Measurements from ENCODE around the gene GPC5.

Gene GPC5

DNA sequence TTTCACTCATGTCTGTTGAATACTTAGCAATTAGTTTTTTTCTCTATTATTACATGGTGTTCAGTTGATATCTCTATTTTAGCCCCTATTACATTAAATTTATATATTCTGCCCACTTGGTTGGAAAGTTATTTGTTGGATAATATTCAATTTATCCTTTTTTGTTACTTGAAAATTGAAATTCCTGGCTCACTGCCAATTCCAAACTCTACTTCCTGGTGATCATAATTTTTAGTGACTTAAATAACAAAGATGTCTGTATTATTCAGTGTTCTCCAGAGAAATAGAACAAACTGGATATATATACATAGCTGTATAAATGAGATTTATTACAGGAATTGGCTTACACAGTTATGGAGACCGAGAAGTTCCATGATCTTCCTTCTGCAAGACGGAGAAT is 93.6 kb downstream of the GPC5 start (continued):
- TF ChIP-seq ZNF830 (tag by site-specific recombination; IDR thresholded peaks at IDR 0.05; ENCODE audit: low read depth) (no peak), HOXA7 (CRISPR knock-in tag; IDR thresholded peaks at IDR 0.05; ENCODE audit: borderline replicate concordance) (no peak), YY2 (tag by site-specific recombination; IDR thresholded peaks at IDR 0.05) (no peak), ZNF510 (tag by site-specific recombination; IDR thresholded peaks at IDR 0.05; ENCODE audit: insufficient replicate concordance) (no peak), ZNF394 (tag by site-specific recombination; IDR thresholded peaks at IDR 0.05; ENCODE audit: borderline replicate concordance) (no peak), ZNF629 (tag by site-specific recombination; IDR thresholded peaks at IDR 0.05) (no peak)
- TF ChIP-seq, protein P1, sequence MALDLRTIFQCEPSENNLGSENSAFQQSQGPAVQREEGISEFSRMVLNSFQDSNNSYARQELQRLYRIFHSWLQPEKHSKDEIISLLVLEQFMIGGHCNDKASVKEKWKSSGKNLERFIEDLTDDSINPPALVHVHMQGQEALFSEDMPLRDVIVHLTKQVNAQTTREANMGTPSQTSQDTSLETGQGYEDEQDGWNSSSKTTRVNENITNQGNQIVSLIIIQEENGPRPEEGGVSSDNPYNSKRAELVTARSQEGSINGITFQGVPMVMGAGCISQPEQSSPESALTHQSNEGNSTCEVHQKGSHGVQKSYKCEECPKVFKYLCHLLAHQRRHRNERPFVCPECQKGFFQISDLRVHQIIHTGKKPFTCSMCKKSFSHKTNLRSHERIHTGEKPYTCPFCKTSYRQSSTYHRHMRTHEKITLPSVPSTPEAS (tag by site-specific recombination; IDR thresholded peaks at IDR 0.05) = no peak
- TF ChIP-seq, protein P2, sequence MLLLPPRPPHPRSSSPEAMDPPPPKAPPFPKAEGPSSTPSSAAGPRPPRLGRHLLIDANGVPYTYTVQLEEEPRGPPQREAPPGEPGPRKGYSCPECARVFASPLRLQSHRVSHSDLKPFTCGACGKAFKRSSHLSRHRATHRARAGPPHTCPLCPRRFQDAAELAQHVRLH (tag by site-specific recombination; IDR thresholded peaks at IDR 0.05) = no peak

- CTCF ChIA-PET = no interaction called here
- no peaks in the 10 kb centered on the region for H3K9me3 ChIP-seq (ENCODE audit: control insufficient read depth, insufficient read depth, low read depth, low read length)
These were observed 95.0 kb downstream of the GPC5 start for GRCh38 chr13:91493442-91493841.

More at GRCh38 chr13:91493442-91493841, 95.0 kb downstream of the GPC5 start:
- H3K4me3 ChIP-seq (ENCODE audit: low read depth, low read length) = no peak overlapping the region
- H3K36me3 ChIP-seq (ENCODE audit: control insufficient read depth in 2 of 2, insufficient read depth in 1 of 2, low read length in 2 of 2) = no peaks in the 10 kb centered on the region
- POLR2A ChIA-PET = no interaction called here
- no peak overlapping the region for H3K27ac ChIP-seq (ENCODE audit: extremely low read depth, low read depth, low read length)
- TF ChIP-seq ZNF658 (tag by site-specific recombination; IDR thresholded peaks at IDR 0.05) (no peak), KLF7 (tag by site-specific recombination; IDR thresholded peaks at IDR 0.05; ENCODE audit: borderline replicate concordance) (no peak), ZNF132 (tag by site-specific recombination; IDR thresholded peaks at IDR 0.05; ENCODE audit: borderline replicate concordance) (no peak), ZNF596 (tag by site-specific recombination; IDR thresholded peaks at IDR 0.05) (no peak), CTCF (tag by site-specific recombination; IDR thresholded peaks at IDR 0.05) (no peak), HIC1 (tag by site-specific recombination; IDR thresholded peaks at IDR 0.05) (no peak), ZNF23 (tag by site-specific recombination; IDR thresholded peaks at IDR 0.05; ENCODE audit: borderline replicate concordance) (no peak), ZNF148 (tag by site-specific recombination; IDR thresholded peaks at IDR 0.05; ENCODE audit: borderline replicate concordance) (no peak), ZNF585B (tag by site-specific recombination; IDR thresholded peaks at IDR 0.05) (no peak), KLF10 (tag by site-specific recombination; IDR thresholded peaks at IDR 0.05) (no peak), ZFP41 (tag by site-specific recombination; IDR thresholded peaks at IDR 0.05; ENCODE audit: borderline replicate concordance) (no peak), ZNF560 (tag by site-specific recombination; IDR thresholded peaks at IDR 0.05; ENCODE audit: borderline replicate concordance) (no peak), BCL6B (tag by site-specific recombination; IDR thresholded peaks at IDR 0.05) (no peak)
- no peaks in the 10 kb centered on the region for H3K4me1 ChIP-seq (ENCODE audit: control insufficient read depth, insufficient read depth, low read length)

All from HEK293 (cell line).